Spleen (tissue), 11 donors: ENCODE measurements around the gene CAMK2G. TPM values are rescaled to one million over a fixed set of nuclear protein-coding genes. Genes with fewer than 3 reads are reported as not detected.

ENCODE experiments used
- DNase-seq: peaks from one replicate; pipeline ENCODE4 v3.0.0-alpha.2; 2020
- H3K27ac ChIP-seq, 8 donors: fragments of 200-600 bp; sonication (generic) in 7 of 8; 1 replicate in 4 of 8; 2 replicates in 4 of 8; pipeline versions ENCODE4 v1.5.0 to v1.8.0; 2016 to 2021; ENCODE audit warnings: inconsistent platforms in 4 of 8, mild to moderate bottlenecking in 4 of 8, moderate library complexity in 1 of 8
- H3K27me3 ChIP-seq, 7 donors: fragments of 200-600 bp; sonication (generic) in 6 of 7; replicated peaks in 1 of 7; 1 replicate in 4 of 7; 2 replicates in 3 of 7; pipeline versions ENCODE4 v1.5.0 to v1.8.0; 2016 to 2021; ENCODE audit warnings: inconsistent platforms in 3 of 7, mild to moderate bottlenecking in 1 of 7
- H3K36me3 ChIP-seq, 6 donors: fragments of 200-600 bp; sonication (generic) in 5 of 6; 1 replicate in 4 of 6; 2 replicates in 2 of 6; pipeline versions ENCODE4 v1.5.0 to v1.8.0; 2016 to 2021; ENCODE audit warnings: inconsistent platforms in 2 of 6
- H3K4me1 ChIP-seq, 6 donors: fragments of 200-600 bp; sonication (generic) in 5 of 6; 1 replicate in 3 of 6; 2 replicates in 3 of 6; pipeline versions ENCODE4 v1.5.0 to v1.8.0; 2016 to 2021; ENCODE audit warnings: inconsistent platforms in 3 of 6
- H3K4me3 ChIP-seq, 8 donors: fragments of 200-600 bp; sonication (generic) in 7 of 8; 1 replicate in 4 of 8; 2 replicates in 4 of 8; pipeline versions ENCODE4 v1.5.0 to v1.8.0; 2016 to 2021; ENCODE audit warnings: inconsistent platforms in 4 of 8, mild to moderate bottlenecking in 4 of 8, moderate library complexity in 2 of 8
- H3K9me3 ChIP-seq, 8 donors: fragments of 200-600 bp; sonication (generic) in 7 of 8; 1 replicate in 4 of 8; 2 replicates in 4 of 8; pipeline versions ENCODE4 v1.5.0 to v1.8.0; 2016 to 2021; ENCODE audit warnings: inconsistent platforms in 4 of 8
- POLR2A ChIP-seq, 3 donors: fragments of 450-650 bp; IDR thresholded peaks; one replicate each; pipeline ENCODE4 v1.5.1; 2017; ENCODE audit warnings: antibody characterized with exemption in 3 of 3, mild to moderate bottlenecking in 1 of 3
- POLR2AphosphoS5 ChIP-seq, 3 donors: sonication (generic); formaldehyde crosslinking; IDR thresholded peaks; one replicate each; pipeline ENCODE4 v1.5.1; 2017; ENCODE audit warnings: antibody characterized with exemption in 3 of 3
- WGBS, 5 donors: extraction: QIAGEN DNeasy Blood & Tissue Kit in 3 of 5; methylation state at CpG; one replicate each; pipeline versions ENCODE4 v1.1.5 to v1.1.7; 2013 to 2018; 5-methylcytosine and 5-hydroxymethylcytosine counted together
- intact Hi-C: fragments of 100-400 bp; cut with DNase I; formaldehyde crosslinking; loops from one replicate; pipeline ENCODE4 v1.15.0; 2023; ENCODE audit warnings: low total_unique reads
- polyA plus RNA-seq, 3 donors: library from polyadenylated mRNA; stranded (reverse); fragments of 200-250 nt; gene quantifications; one replicate each; pipeline ENCODE4 v1.2.1, GENCODE V29; 2013
- total RNA-seq, 7 donors: library from RNA; depleted of rRNA in 3 of 7; stranded (reverse); fragments of >200 nt in 3 of 7; fragmentation: NEBNext Ultra II Directional in 4 of 7; extraction: Animal tissue kit (Norgen Biotek cat#: 25700) in 4 of 7; gene quantifications; one replicate each; pipeline versions ENCODE4 v1.1.0 to v1.2.1, GENCODE V29; 2016 to 2021
- TF ChIP-seq, protein P1 (sequence below), 11 experiments: fragments of 200-600 bp in 7 of 11; fragments of 450-650 bp in 4 of 11; sonication (generic) in 4 of 11; IDR thresholded peaks in 8 of 11; conservative IDR thresholded peaks in 3 of 11; 1 replicate in 7 of 11; 2 replicates in 4 of 11; pipeline versions ENCODE4 v1.4.0 to v1.8.0; 2016 to 2021; ENCODE audit warnings: antibody characterized with exemption in 11 of 11, inconsistent platforms in 4 of 11, mild to moderate bottlenecking in 1 of 11
- donor health status: healthy with polysubstance abuse.
- donor health status: DM: no; HTN: no; CAD: no; lungs with moderate emphysema.
- donor health status: DM: no; HTN: no; CAD: no.
- donor health status: Bipolar disorder and iron deficiency.
- donor health status: healthy.
- donor health status: DM: no; HTN: no; CAD: no.
- donor health status: DM: yes; HTN: yes; CAD: no.

The CAMK2G gene
- total and polyA plus RNA-seq, 10 donors: 10.4 to 55.2 (median 43.9) TPM

DNA sequence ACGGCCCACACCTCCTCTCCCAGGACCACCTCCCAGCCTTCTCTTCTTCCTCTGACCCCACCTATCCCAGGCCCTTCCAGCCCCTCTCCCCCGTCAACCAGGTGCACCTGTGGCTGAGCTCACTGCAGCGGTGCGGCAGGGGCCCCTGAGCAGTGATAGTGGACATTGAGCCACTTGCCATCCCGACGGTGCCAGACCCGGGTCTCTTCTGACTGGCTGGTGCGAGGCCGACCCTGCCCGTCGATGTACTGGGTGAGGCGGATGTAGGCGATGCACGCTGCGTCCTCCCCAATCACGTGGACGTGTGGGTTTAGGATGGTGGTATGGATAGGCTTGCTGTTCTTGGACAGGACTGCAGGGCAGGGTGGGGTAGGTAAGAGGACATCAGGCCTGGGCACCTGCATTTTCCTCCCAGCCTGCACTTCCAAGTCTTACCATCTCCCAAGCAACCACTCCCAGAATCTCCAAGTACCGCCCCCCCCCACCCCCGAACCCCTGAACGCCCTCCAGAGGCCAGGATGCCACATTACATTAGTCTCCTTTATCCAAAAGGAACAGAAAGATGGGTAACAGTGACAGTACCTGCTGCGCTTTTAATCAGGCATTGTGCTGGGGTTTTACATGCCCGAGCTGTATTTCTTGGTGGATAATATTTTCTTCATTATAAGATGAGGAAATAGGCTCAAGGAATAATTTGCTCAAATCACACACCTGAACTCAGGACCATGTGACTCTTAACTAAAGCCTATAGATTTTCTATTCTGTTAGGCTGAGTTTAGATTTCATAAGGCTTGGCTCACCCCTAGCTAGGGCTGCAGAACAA, 59.2 kb downstream of the CAMK2G start:
- no peak for TF ChIP-seq POLR2A (IDR thresholded peaks at IDR 0.05)
- TF ChIP-seq POLR2AphosphoS5 (IDR thresholded peaks at IDR 0.05): peak in 2 of 3 donors; percentile 28 to 50
- TF ChIP-seq, protein P1, sequence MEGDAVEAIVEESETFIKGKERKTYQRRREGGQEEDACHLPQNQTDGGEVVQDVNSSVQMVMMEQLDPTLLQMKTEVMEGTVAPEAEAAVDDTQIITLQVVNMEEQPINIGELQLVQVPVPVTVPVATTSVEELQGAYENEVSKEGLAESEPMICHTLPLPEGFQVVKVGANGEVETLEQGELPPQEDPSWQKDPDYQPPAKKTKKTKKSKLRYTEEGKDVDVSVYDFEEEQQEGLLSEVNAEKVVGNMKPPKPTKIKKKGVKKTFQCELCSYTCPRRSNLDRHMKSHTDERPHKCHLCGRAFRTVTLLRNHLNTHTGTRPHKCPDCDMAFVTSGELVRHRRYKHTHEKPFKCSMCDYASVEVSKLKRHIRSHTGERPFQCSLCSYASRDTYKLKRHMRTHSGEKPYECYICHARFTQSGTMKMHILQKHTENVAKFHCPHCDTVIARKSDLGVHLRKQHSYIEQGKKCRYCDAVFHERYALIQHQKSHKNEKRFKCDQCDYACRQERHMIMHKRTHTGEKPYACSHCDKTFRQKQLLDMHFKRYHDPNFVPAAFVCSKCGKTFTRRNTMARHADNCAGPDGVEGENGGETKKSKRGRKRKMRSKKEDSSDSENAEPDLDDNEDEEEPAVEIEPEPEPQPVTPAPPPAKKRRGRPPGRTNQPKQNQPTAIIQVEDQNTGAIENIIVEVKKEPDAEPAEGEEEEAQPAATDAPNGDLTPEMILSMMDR (IDR thresholded peaks at IDR 0.05 in 8 of 11, conservative IDR thresholded peaks at IDR 0.05 in 3 of 11): peak in 2 of 11 experiments; percentile 9 to 44
- Histone ChIP-seq H3K27me3 (no peaks in the 10 kb centered on the region), H3K27ac (peak overlapping the region in 4 of 8 donors; percentile 22 to 81 (median 74))

GRCh38 chr10:73814276-73814895, 60.0 kb downstream of the CAMK2G start:
- intact Hi-C loops: no loop called here
- WGBS, 5 donors: 89 to 95% (median 91%) methylated on average over 13 of the region's 13 CpGs
- TF ChIP-seq, protein P1 (IDR thresholded peaks at IDR 0.05 in 8 of 11, conservative IDR thresholded peaks at IDR 0.05 in 3 of 11): no peak
- TF ChIP-seq POLR2AphosphoS5 (IDR thresholded peaks at IDR 0.05): no peak
- TF ChIP-seq POLR2A (IDR thresholded peaks at IDR 0.05): no peak
- Histone ChIP-seq H3K27ac (peak overlapping the region in 1 of 8 donors; percentile 81), H3K27me3 (no peaks in the 10 kb centered on the region), H3K36me3 (peaks cover 0 to 76% (median 31%) of the 10 kb centered on the region in 6 donors), H3K9me3 (no peaks in the 10 kb centered on the region), H3K4me1 (peaks cover 11 to 80% (median 35%) of the 10 kb centered on the region in 6 donors), H3K4me3 (no peak overlapping the region)
- no peak for DNase-seq

More for the DNA sequence above, 59.2 kb downstream of the CAMK2G start:
- peaks cover 0 to 76% (median 37%) of the 10 kb centered on the region in 6 donors for H3K36me3 ChIP-seq
- intact Hi-C loops: no loop called here
- H3K4me1 ChIP-seq: peaks cover 6 to 80% (median 30%) of the 10 kb centered on the region in 6 donors
- WGBS, 5 donors: 81 to 91% (median 86%) methylated on average over 21 to 22 of the region's 22 CpGs
- H3K4me3 ChIP-seq: no peak overlapping the region
- no peak for DNase-seq
- no peaks in the 10 kb centered on the region for H3K9me3 ChIP-seq

DNA sequence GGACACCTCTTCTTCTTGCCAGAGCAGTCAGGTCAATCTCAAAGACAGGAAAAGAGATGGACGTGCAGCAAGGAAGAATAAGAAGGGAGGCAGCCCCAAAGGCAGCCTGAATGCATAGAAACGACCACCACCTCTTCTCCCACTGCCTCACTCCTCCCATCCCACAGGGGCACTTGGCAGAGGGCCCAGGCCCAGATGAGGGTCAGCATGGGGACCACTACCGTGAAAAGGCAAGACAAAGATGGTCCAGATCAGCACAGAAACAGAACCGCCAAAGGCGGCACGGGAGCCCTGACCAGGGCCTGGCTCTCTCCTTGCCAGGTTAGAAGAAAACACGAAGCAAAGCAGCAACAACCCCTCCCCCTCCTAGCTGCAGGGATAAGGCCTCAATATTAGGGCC, 61.0 kb downstream of the CAMK2G start:
- 86 to 88% (median 87%) methylated on average over 7 of the region's 7 CpGs for WGBS, 5 donors
- H3K36me3 ChIP-seq: peaks cover 0 to 76% (median 30%) of the 10 kb centered on the region in 6 donors
- peak; percentile 78 for DNase-seq

More for the DNA sequence above, 61.0 kb downstream of the CAMK2G start:
- intact Hi-C loops: no loop called here
- H3K27ac ChIP-seq: peak overlapping the region in 2 of 8 donors; percentile 24 to 99
- H3K4me3 ChIP-seq: no peak overlapping the region
- H3K9me3 ChIP-seq: no peaks in the 10 kb centered on the region
- H3K27me3 ChIP-seq: no peaks in the 10 kb centered on the region
- H3K4me1 ChIP-seq: peaks cover 11 to 80% (median 40%) of the 10 kb centered on the region in 6 donors
- TF ChIP-seq POLR2A (IDR thresholded peaks at IDR 0.05) (no peak), POLR2AphosphoS5 (IDR thresholded peaks at IDR 0.05) (no peak)
- TF ChIP-seq, protein P1 (IDR thresholded peaks at IDR 0.05 in 8 of 11, conservative IDR thresholded peaks at IDR 0.05 in 3 of 11): no peak
